NCI-H2196 (cell line): ENCODE measurements around the gene REPIN1.
"Not testable (repeated sequence)": the region's sequence is repeated elsewhere in the genome, so short reads cannot be mapped to it uniquely, and the experiment has no call there.

ENCODE experiments used
- DNase-seq: peaks from one replicate; lab custom pipeline; 2025; ENCODE audit not compliant: unreplicated experiment; lab: John Stamatoyannopoulos, UW

Gene REPIN1

GRCh38 chr7:150374472-150374871 lies 5.8 kb downstream of the REPIN1 start:
- DNase-seq = no peak

- no peak for DNase-seq
Observed at GRCh38 chr7:150375662-150376521, 7.3 kb downstream of the REPIN1 start.

GRCh38 chr7:150376560-150376959 lies 7.9 kb downstream of the REPIN1 start:
- DNase-seq = no peak

GRCh38 chr7:150377196-150377595 lies 8.6 kb downstream of the REPIN1 start:
- no peak for DNase-seq

GRCh38 chr7:150377635-150378034 lies 9.0 kb downstream of the REPIN1 start:
- DNase-seq = no peak

- DNase-seq = peak; percentile 89
Observed at GRCh38 chr7:150378115-150378852, 9.7 kb downstream of the REPIN1 start.

- peak; percentile 98 for DNase-seq
Observed at GRCh38 chr7:150378853-150379440, 10.3 kb downstream of the REPIN1 start, which contains the start of gene ZNF775. ZNF775 (plus strand) TSS chr7:150379330; CDS start chr7:150388471, 9,141 bp downstream.

GRCh38 chr7:150379441-150380379 lies 11.1 kb downstream of the REPIN1 start:
- DNase-seq = no peak

GRCh38 chr7:150380463-150380862 lies 11.8 kb downstream of the REPIN1 start:
- DNase-seq = no peak

- no peak for DNase-seq
Observed at GRCh38 chr7:150381096-150381495, 12.5 kb downstream of the REPIN1 start.

- DNase-seq = no peak
Observed at GRCh38 chr7:150381785-150382122, 13.1 kb downstream of the REPIN1 start.

GRCh38 chr7:150382123-150382843 lies 13.7 kb downstream of the REPIN1 start:
- DNase-seq = no peak

GRCh38 chr7:150382844-150383225 lies 14.2 kb downstream of the REPIN1 start:
- no peak for DNase-seq

GRCh38 chr7:150383710-150384397 lies 15.2 kb downstream of the REPIN1 start:
- peak; percentile 91 for DNase-seq

GRCh38 chr7:150384406-150385301 lies 16.0 kb downstream of the REPIN1 start:
- no peak for DNase-seq

- DNase-seq = no peak
Observed at GRCh38 chr7:150385302-150385723, 16.7 kb downstream of the REPIN1 start.

- DNase-seq = not testable (repeated sequence)
Observed at GRCh38 chr7:150385884-150386283, 17.3 kb downstream of the REPIN1 start.

- no peak for DNase-seq
Observed at GRCh38 chr7:150388306-150388705, 19.7 kb downstream of the REPIN1 start.
